ENCODE results near the gene PAQR4.
"Not testable (repeated sequence)": the region's sequence is repeated elsewhere in the genome, so short reads cannot be mapped to it uniquely, and the experiment has no call there.

Gene PAQR4

DNA sequence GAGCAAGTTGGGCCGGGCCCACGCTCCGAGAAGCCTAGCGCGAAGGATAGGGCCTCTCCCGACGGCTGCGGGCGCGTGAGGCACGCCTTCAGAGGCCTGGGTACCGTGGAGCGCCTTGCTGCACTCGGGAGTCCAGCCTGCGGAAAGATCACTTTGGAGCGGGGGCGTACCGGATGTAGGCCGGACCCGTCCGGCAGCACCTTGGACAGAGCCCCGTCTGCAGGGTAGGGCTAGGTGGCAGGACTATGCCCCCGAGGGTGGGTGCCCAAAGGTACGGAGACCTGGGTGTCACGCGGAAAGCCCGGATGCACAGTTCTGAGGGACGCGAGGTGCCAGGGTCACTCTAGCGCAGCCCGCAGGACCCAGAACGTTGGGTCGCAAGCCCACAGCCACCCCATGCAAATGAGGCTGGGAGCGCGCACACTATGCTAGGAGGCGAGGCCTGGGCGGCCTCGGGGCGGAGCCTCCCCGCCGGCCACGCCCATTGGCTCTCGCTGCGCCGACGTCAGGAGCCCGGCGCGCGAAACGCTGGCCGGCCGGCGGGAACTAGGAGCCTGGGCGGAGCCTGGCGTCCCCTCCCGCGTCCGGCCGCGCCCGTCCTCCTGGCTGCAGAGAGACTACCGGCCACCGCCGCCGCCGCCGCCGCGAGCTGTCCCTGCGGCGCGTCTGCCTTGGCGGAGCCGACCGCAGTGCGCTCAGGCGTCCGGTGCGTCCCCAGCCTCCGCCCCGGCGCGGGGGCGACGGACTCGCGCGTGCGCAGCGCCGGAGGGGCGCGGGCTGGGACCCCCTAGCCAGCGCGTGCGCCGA, at the start of gene PAQR4:
TSS of gene PAQR4 (plus strand) at position 611 of the 807 bp plus-strand sequence. CDS start 327 bp downstream, outside the sequence.
- peak; percentile 83 for DNase-seq

DNA sequence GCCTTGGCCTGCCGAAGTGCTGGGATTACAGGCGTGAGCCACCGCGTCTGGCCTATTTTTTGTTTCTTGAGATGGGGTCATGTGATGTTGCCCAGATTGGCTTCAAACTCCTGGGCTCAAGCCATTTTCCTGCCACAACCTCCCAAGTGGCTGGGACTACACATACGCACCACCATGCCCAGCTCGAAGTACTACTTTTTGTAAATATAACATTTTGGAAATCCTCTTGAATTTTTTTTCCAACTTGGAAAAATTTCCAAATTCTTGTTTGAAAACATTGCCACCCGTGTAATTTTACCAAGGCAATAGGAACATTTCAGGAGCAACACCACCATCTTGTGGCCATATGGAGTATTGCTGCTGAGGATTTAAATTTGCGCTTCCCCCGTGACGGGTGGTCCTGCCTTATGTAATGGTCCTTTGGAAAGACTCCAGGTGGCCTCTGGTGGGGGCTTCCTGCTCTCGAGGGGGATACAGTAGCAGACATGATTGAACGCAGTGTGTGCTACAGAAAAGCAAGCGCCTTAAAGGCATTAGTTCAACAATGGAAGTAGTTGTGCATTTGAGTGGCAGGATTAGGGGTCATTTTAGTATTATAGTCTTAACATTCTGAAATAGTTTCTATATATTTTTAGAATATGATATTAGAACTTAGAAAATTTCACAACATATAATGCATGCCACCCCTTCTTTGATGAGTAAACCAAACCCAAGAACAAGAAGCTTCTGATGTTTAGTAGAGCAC, 49.5 kb upstream of the PAQR4 start:
- peak; percentile 70 for DNase-seq

DNA sequence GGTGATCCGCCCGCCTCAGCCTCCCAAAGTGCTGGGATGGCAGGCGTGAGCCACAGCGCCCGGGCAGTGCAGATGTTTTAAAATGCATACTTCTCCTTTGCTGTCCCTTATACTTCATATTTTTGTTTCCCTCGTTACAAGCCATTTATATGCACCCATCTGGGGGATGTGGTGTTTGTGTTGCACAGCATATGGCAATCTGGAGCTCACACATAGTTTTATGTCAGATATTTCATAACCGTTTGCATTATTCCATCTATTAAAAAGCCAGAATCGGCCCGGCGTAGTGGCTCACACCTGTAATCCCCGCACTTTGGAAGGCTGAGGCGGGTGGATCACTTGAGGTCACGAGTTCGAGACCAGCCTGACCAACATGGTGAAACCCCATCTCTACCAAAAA, 45.7 kb upstream of the PAQR4 start:
- no peak for DNase-seq

DNA sequence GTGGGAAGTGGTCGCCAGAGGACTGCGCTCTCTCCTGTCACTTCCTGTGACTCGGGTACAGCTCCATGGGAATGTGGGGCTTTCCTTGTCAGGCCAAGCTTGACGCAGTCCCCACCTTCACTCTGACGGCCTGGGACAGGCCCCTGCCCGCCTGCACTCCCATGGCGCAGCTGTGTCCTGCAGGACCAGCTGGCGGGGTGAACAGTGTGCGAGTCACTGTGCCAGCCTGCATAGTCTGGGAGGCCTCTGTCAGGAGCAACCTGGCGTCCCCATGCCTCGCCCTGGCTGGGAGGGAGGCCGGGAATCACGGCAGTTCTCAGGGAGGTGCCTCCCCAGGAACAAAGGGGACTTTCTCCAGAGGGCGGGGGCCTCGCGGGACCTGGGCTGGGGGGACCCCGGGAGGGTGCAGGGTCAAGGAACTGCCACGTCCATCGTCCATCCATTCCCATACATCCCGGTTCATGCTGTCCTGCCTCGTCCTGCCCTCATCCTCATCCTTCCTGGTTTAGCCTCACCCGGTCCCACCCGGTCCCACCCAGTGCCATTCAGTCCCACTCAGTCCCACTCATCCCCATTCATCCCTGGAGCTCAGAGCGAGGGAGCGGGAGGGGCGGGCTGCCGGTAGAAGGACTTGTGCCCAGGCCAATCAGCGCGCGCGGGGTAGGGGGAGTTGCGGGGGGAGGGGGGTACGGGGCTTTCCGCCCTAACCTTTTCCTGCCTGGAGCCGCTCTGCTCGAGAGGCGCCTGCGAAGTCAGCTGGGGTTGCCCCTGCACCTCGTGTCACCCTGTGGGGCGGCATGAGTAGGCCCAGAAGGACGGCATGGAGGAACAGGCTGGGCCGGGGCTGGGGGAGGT, 44.0 kb upstream of the PAQR4 start:
- DNase-seq, result no peak

DNA sequence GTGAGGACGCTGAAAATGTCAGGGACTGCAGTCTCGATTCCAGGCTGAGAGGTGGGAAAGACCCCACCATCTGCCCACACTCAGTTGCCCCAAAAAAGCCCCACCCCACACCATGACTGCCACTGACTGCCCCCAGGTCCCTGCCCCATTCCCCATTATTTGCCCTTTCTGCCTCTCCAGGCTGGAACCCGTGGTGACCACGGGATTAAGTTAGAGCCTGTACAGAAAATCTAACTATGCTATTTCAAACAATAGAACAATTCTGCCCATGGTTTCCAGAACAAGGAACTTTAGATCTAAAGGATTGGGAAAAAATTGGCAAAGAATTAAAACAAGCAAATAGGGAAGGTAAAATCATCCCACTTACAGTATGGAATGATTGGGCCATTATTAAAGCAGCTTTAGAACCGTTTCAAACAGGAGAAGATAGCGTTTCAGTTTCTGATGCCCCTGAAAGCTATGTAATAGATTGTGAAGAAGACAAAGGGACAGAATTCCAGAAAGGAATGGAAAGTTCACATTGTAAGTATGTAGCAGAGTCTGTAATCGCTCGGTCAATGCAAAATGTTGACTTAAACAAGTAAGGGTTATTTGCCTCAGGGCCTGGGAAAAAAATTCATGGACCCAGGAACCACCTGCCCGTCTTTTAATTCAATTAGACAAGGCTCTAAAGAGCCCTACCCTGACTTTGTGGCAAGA, 43.0 kb upstream of the PAQR4 start:
- DNase-seq, result no peak

DNA sequence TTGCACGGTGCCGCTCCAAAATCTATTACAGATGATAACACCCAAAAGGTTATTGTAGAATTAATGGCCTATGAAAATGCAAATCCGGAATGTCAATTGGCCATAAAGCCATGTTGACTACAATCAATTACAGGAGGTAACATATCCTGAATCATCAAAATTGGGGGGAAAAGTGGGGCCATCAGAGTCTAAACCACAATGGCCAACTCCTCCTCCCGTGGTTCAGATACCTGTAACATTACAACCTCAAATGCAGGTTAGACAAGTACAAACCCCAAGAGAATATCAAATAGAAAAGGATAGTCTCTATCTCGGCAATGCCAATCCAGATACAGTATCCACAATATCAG, 42.5 kb upstream of the PAQR4 start:
- DNase-seq, result no peak

DNA sequence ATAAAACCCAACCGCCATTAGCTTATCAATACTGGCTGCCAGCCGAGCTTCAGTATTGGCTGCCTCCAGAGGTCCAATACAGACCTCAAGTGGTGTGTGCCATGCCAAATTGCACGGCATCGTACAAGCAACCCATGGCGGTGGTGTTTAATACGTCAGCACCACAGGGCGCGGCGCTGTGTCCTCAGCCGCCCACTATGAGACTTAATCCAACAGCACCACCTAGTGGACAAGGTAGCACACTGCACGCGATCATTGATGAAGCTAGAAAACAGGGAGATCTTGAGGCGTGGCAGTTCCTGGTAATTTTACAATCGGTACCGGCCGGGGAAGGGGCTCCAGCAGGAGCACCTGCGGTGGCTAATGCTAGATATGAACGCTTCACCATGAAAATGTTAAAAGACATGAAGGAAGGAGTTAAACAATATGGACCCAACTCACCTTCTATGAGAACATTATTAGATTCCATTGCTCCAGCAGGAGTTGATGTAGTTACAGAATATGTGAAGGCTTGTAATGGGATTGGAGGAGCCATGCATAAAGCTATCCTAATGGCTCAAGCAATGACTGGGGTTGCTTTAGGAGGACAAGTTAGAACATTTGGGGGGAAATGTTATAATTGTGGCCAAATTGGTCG, 42.0 kb upstream of the PAQR4 start:
- DNase-seq, result peak; percentile 90

DNA sequence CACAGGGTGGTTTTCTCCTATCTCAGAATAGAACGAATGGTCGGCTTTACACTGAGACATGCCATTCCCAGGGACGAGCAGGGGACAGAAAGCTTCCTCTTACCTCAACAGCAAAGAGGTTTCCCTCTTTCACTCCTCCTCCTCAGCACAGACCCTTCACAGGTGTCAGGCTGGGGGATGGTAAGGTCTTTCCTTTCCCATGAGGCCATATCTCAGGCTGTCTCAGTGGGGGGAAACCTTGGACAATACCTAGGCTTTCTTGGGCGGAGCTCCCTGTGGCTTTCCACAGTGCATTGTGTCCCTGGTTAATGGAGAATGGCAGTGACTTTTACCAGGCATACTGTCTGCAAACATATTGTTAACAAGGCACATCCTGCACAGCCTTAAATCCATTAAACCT, 41.0 kb upstream of the PAQR4 start:
- not testable (repeated sequence) for DNase-seq

DNA sequence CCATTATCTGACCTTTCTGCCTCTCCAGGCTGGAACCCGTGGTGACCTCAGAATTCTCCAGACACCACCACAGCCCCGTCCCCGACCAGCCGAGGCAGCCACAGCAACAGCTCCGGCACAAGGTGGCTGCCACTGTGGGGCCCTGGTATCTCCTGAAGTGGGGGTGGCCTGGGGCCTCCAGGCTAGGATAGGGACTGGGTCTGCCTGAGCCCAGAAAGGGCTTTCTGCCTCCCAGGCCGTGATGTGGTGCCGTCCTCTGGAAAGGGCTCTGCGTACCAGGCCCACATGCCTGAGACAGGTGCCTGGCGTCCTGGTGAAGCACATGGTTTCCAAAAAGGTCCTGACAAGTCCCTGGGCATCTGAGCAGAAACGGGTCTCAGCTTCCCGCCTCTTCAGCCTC, 40.4 kb upstream of the PAQR4 start:
- DNase-seq, result no peak

DNA sequence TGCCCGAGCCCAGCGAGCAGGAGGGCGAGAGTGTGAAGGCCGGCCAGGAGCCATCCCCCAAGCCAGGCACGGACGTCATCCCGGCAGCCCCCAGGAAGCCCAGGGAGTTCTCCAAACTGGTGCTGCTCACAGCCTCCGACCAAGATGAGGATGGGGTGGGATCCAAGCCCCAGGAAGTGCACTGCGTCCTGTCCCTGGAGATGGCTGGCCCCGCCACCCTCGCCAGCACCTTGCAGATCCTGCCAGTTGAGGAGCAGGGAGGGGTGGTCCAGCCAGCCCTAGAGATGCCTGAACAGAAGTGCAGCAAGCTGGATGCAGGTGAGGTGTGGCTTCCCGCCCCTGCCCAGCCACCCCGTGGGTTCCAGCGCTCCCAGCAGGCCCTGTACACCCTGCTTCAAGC, 39.5 kb upstream of the PAQR4 start:
- DNase-seq, result no peak

DNA sequence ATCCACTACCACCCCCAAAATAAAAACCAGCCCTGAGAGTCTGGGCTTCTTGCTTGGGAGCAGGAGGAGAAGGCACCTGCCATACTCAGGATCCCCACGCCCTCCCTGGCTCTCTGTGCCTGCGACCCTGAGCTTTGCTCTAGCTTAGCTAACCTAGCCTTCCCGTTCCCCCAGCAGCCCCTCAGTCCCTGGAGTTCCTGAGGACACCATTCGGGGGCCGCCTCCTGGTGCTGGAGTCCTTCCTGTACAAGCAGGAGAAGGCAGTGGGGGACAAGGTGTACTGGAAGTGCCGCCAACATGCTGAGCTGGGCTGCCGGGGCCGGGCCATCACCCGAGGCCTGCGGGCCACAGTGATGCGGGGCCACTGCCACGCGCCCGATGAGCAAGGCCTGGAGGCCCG, 38.9 kb upstream of the PAQR4 start:
- no peak for DNase-seq

DNA sequence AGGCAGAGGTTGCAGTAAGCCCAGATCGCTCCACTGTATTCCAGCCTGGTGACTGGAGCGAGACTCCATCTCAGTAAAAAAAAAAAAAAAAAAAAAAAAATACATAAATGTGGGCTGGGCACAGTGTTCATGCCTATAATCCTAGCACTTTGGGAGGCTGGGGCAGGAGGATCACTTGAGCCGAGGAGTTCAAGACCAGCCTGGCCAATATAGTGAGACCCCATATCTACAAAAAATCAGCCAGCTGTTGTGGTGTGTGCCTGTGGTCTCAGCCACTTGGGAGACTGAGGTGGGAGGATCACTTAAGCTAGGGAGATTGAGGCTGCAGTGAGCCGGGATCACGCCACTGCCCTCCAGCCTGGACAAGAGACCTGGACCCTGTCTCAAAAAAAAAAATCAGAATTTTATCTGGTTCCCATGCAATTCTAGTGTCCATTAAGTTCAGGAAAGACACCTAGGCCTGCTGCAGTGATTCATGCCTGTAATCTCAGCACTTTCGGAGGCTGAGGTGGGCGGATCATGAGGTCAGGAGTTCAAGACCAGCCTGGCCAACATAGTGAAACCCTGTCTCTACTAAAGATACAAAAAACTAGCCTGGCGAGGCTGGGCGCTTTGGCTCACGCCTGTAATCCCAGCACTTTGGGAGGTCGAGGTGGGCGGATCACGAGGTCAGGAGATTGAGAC, 37.8 kb upstream of the PAQR4 start:
- DNase-seq, result not testable (repeated sequence)

DNA sequence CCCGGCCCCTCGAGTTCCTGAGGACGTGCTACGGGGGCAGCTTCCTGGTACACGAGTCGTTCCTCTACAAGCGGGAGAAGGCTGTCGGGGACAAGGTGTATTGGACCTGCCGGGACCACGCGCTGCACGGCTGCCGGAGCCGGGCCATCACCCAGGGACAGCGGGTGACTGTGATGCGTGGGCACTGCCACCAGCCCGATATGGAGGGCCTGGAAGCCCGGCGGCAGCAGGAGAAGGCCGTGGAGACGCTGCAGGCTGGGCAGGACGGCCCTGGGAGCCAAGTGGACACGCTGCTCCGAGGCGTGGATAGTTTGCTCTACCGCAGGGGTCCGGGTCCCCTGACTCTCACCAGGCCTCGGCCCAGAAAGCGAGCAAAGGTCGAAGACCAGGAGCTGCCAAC, 36.0 kb upstream of the PAQR4 start:
- DNase-seq, result no peak

DNA sequence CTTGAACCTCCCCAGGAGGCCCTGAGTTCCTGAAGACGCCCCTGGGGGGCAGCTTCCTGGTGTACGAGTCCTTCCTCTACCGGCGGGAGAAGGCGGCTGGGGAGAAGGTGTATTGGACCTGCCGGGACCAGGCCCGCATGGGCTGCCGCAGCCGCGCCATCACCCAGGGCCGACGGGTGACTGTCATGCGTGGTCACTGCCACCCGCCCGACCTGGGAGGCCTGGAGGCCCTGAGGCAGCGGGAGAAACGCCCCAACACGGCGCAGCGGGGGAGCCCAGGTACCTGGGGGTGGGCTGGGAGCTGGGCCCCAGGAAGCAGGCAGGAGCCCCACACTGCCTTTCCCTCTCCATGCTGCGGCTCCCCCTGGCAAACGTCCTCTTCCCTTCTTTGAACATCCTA, 35.4 kb upstream of the PAQR4 start:
- no peak for DNase-seq

DNA sequence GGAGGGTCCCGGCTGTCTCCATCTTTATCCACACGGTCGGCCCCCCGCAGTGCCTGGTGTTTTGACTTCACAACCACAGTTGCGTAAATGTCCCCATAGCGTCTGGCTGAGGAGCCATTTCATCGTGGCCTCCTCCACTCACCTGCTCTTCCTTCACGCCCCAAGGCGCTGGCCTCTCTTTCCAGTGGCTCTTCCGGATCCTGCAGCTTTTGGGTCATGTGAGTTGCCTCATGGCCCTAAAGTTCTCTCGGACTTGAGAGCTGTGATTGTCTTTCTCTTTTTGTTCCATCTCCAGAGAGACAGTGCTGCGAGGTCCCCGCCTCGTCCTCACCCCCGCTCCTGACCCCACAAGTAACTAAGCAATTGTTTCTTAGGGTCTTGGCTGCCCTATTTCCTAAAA, 34.7 kb upstream of the PAQR4 start:
- no peak for DNase-seq

DNA sequence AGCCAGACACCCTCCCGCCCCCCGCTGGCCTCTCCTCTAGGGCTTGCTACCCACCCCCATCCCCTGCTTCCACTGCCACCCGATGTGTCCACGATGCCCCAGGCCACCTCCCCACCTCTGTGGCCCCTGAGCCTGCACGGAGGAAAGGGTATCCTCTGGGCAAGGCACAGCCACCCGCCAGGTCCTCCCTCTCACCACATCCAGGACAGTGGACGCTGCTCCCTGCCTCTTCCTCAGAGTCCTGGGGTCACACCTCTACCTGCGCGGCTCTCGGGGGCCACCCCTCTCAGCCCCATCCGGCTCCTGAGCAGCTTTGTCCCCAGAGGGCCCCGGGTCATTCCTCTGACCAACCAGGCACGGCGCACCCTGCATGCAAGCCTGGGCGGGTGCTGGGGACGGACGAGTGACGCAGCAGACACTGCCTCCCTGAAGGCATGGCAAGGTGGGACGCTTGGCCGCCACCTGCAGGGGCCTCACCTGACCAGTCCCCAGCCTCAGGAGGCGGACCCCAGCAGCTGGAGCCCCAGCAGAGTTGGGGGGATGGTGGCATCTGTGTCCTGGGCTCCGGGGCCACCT, 32.6 kb upstream of the PAQR4 start:
- no peak for DNase-seq

DNA sequence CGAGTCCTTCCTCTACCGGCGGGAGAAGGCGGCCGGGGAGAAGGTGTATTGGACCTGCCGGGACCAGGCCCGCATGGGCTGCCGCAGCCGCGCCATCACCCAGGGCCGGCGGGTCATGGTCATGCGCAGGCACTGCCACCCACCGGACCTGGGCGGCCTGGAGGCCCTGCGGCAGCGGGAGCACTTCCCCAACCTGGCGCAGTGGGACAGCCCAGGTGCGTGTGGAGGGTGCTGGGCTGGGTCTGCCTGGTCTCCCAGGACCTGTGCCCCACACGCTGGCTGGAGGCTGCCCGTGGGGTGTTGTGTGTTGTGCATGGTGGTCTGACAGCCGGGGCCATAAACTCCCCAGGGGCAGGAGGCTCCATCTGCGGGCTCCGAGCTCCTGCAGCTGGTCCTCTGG, 32.0 kb upstream of the PAQR4 start:
- DNase-seq, result no peak

DNA sequence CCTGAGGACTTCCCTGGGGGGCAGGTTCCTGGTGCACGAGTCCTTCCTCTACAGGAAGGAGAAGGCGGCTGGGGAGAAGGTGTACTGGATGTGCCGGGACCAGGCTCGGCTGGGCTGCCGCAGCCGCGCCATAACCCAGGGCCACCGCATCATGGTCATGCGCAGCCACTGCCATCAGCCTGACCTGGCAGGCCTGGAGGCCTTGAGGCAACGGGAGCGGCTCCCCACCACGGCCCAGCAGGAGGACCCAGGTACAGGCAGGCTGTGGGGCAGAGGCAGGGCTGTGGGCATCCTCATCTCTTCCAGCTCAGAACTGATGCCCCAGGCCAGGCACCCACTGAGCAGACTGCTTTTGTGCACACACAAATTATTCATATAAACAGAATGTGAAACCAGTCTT, 30.9 kb upstream of the PAQR4 start:
- no peak for DNase-seq

DNA sequence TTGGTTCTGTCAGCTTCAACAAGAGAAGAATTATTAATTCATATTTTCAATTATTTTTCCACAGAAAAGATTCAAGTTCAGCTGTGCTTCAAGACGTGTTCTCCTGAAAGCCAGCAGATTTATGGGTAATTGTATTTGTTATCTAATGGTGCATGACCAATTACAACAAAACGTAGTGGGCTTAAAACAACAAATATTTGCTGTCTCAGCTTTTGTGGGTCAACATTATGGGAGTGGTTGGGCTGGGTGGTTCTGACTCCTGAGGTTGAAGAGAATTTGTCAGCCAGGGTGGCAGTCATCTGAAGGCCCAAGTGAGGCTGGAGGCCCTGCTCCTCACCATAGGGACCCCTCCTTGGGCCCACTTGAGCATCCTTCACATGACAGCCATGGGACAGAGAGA, 29.2 kb upstream of the PAQR4 start:
- no peak for DNase-seq

DNA sequence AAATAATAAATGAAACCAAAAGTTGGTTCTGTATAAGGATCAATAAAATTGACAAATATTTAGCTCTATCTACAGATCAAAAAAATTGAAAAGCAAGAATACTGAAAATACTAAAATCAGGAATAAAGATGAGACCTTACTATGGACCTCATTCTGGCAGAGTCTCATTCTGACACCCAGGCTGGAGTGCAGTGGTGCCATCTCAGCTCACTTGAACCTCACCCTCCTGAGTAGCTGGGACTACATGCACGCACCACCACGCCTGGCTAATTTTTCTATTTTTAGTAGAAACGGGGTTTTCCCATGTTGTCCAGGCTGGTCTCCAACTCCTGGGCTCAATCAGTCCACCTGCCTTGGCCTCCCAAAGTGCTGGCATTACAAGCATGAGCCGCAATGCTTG, 27.1 kb upstream of the PAQR4 start:
- DNase-seq, result no peak

DNA sequence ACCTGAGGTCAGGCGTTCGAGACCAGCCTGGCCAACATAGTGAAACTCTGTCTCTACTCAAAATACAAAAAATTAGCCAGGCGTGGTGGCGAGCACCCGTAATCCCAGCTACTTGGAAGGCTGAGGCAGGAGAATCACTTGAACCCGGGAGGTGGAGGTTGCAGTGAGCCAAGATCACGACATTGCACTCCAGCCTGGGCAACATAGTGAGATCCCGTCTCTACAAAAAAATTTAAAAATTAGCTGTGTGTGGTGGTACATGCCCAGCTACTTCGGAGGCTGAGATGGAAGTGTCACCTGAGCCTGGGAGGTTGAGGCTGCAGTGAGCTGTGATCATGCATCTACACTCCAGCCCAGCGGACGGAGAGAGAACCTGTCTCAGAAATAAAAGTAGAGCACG, 25.4 kb upstream of the PAQR4 start:
- DNase-seq, result not testable (repeated sequence)

All from CD4-positive, alpha-beta T cell treated with Interleukin-17A for 4 hours (primary cell).